Measurements from ENCODE around the gene ZNF362.

Gene ZNF362

GRCh38 chr1:33244809-33245186 lies 11.5 kb upstream of the ZNF362 start:
- peak; percentile 78 for DNase-seq (ENCODE audit: low read depth, low spot score)

- DNase-seq (ENCODE audit: low read depth, low spot score) = no peak
Observed at GRCh38 chr1:33246171-33246570, 10.1 kb upstream of the ZNF362 start.

- DNase-seq (ENCODE audit: low read depth, low spot score) = no peak
Observed at GRCh38 chr1:33247545-33247944, 8.7 kb upstream of the ZNF362 start.

GRCh38 chr1:33248244-33248643 lies 8.0 kb upstream of the ZNF362 start:
- DNase-seq (ENCODE audit: low read depth, low spot score) = no peak

GRCh38 chr1:33249422-33249821 lies 6.9 kb upstream of the ZNF362 start:
- DNase-seq (ENCODE audit: low read depth, low spot score) = no peak

- DNase-seq (ENCODE audit: low read depth, low spot score) = no peak
Observed at GRCh38 chr1:33250217-33250616, 6.1 kb upstream of the ZNF362 start.

GRCh38 chr1:33250724-33251123 lies 5.6 kb upstream of the ZNF362 start:
- DNase-seq (ENCODE audit: low read depth, low spot score) = no peak

GRCh38 chr1:33254491-33254890 lies 1.8 kb upstream of the ZNF362 start:
- DNase-seq (ENCODE audit: low read depth, low spot score) = no peak

GRCh38 chr1:33255347-33256220 lies 708 bp upstream of the ZNF362 start:
- peak; percentile 86 for DNase-seq (ENCODE audit: low read depth, low spot score)

- DNase-seq (ENCODE audit: low read depth, low spot score) = no peak
Observed at GRCh38 chr1:33256221-33256470, 146 bp upstream of the ZNF362 start.

GRCh38 chr1:33257207-33257771 lies 997 bp downstream of the ZNF362 start:
- no peak for DNase-seq (ENCODE audit: low read depth, low spot score)

- DNase-seq (ENCODE audit: low read depth, low spot score) = peak; percentile 37
Observed at GRCh38 chr1:33257772-33258712, 1.8 kb downstream of the ZNF362 start.

GRCh38 chr1:33258788-33259274 lies 2.5 kb downstream of the ZNF362 start:
- DNase-seq (ENCODE audit: low read depth, low spot score) = no peak

- no peak for DNase-seq (ENCODE audit: low read depth, low spot score)
Observed at GRCh38 chr1:33259879-33260278, 3.6 kb downstream of the ZNF362 start.

GRCh38 chr1:33260439-33260838 lies 4.1 kb downstream of the ZNF362 start:
- no peak for DNase-seq (ENCODE audit: low read depth, low spot score)

GRCh38 chr1:33261344-33261743 lies 5.1 kb downstream of the ZNF362 start:
- no peak for DNase-seq (ENCODE audit: low read depth, low spot score)

- DNase-seq (ENCODE audit: low read depth, low spot score) = no peak
Observed at GRCh38 chr1:33263890-33264504, 7.7 kb downstream of the ZNF362 start.

GRCh38 chr1:33265780-33266605 lies 9.7 kb downstream of the ZNF362 start:
- no peak for DNase-seq (ENCODE audit: low read depth, low spot score)

GRCh38 chr1:33266766-33267165 lies 10.5 kb downstream of the ZNF362 start:
- DNase-seq (ENCODE audit: low read depth, low spot score) = no peak

GRCh38 chr1:33267468-33268205 lies 11.3 kb downstream of the ZNF362 start:
- no peak for DNase-seq (ENCODE audit: low read depth, low spot score)

Data from ELF-1 (cell line).